Small intestine (tissue), 7 donors: ENCODE measurements around the gene SLA2. TPM values are rescaled to one million over a fixed set of nuclear protein-coding genes. Genes with fewer than 3 reads are reported as not detected.

Experiments used
- DNase-seq, 2 donors: peaks; one replicate each; pipeline versions ENCODE4 v3.0.0 to v3.0.0-alpha.2; 2013
- FAIRE-seq: peaks from 2 replicates; lab custom pipeline; 2012; peaks lifted over from hg19 to GRCh38; lab: Jason Lieb, UNC
- H3K27ac ChIP-seq, 3 donors: one replicate each; pipeline ENCODE4 v1.5.1; 2013; ENCODE audit warnings: low read length in 2 of 3, mild to moderate bottlenecking in 2 of 3, control low read depth in 1 of 3, inconsistent platforms in 1 of 3, low read depth in 1 of 3, moderate library complexity in 1 of 3
- H3K27me3 ChIP-seq, 3 donors: one replicate each; pipeline ENCODE4 v1.6.1; 2013; ENCODE audit warnings: low read length in 3 of 3, inconsistent platforms in 1 of 3; ENCODE audit not compliant: control insufficient read depth in 3 of 3, insufficient read depth in 3 of 3
- H3K36me3 ChIP-seq, 3 donors: one replicate each; pipeline ENCODE4 v1.6.1; 2013; ENCODE audit warnings: low read length in 3 of 3, inconsistent platforms in 1 of 3, low read depth in 1 of 3, mild to moderate bottlenecking in 1 of 3, moderate library complexity in 1 of 3; ENCODE audit not compliant: control insufficient read depth in 3 of 3, insufficient read depth in 2 of 3
- H3K4me1 ChIP-seq, 3 donors: one replicate each; pipeline ENCODE4 v1.6.1; 2013; ENCODE audit warnings: low read length in 2 of 3, inconsistent platforms in 1 of 3, low read depth in 1 of 3, mild to moderate bottlenecking in 1 of 3, moderate library complexity in 1 of 3; ENCODE audit not compliant: control insufficient read depth in 3 of 3, insufficient read depth in 2 of 3
- H3K4me3 ChIP-seq, 3 donors: one replicate each; pipeline ENCODE4 v1.5.1; 2013; ENCODE audit warnings: low read length in 3 of 3, control low read depth in 1 of 3, inconsistent platforms in 1 of 3, low read depth in 1 of 3, mild to moderate bottlenecking in 1 of 3, moderate library complexity in 1 of 3
- H3K9me3 ChIP-seq, 2 donors: one replicate each; pipeline ENCODE4 v1.6.1; 2013; ENCODE audit warnings: low read depth in 1 of 2, low read length in 1 of 2; ENCODE audit not compliant: control insufficient read depth in 2 of 2, insufficient read depth in 1 of 2
- WGBS, 3 donors: extraction: QIAGEN DNeasy Blood & Tissue Kit; methylation state at CpG; one replicate each; pipeline ENCODE4 v1.1.7; 2013; 5-methylcytosine and 5-hydroxymethylcytosine counted together
- polyA plus RNA-seq, 4 donors: library from polyadenylated mRNA; stranded (reverse) in 3 of 4; unstranded in 1 of 4; fragments of 200-250 nt in 3 of 4; fragments of 120-200 nt in 1 of 4; gene quantifications; one replicate each; pipeline versions ENCODE4 v1.2.1 to v1.2.3, GENCODE V29; 2013
- donor health status: healthy with polysubstance abuse.
- donor health status: control.
- donor health status: control.
- donor health status: Bipolar disorder and iron deficiency.
- donor health status: healthy.

Gene SLA2
- polyA plus RNA-seq, 4 donors: 0.49 to 3.8 (median 1.4) TPM

GRCh38 chr20:36656733-36657132, 10.7 kb upstream of the SLA2 start:
- Histone ChIP-seq H3K4me1 (no peaks in the 10 kb centered on the region), H3K9me3 (no peaks in the 10 kb centered on the region), H3K36me3 (peaks cover 5 to 17% (median 7%) of the 10 kb centered on the region in 3 donors), H3K27ac (no peak overlapping the region), H3K27me3 (no peaks in the 10 kb centered on the region), H3K4me3 (no peak overlapping the region)
- DNase-seq: no peak
- no peak for FAIRE-seq
- 81 to 87% (median 86%) methylated on average over 4 of the region's 4 CpGs for WGBS, 3 donors

- H3K36me3 ChIP-seq: peaks cover 0 to 15% (median 7%) of the 10 kb centered on the region in 3 donors
- H3K27me3 ChIP-seq: no peaks in the 10 kb centered on the region
- H3K27ac ChIP-seq: no peak overlapping the region
- FAIRE-seq (no peak), DNase-seq (no peak)
- H3K4me1 ChIP-seq: no peaks in the 10 kb centered on the region
- H3K4me3 ChIP-seq: no peak overlapping the region
- WGBS, 3 donors: 97 to 100% (median 97%) methylated on average over 3 of the region's 3 CpGs
- no peaks in the 10 kb centered on the region for H3K9me3 ChIP-seq
These were observed 9.0 kb upstream of the SLA2 start for GRCh38 chr20:36655004-36655403.

DNA sequence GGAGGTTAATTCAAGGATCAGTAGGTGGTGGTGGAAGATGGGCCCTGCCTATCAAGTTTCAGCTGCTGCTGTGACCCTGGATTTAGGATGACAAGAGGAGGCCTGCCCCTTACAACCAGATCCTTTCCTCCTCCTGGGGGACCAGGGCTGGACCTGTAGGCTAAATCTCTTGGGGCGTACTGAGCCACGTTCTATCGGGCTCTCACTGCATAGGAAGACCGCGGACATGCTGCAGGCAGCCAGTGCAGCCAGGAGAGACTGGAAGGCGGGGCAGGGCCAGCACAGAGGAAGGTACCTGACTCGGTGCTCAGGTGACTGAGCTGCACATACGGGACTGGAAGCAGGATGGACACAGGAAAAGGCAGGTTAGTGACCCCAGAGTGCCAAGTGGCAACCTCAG, 8.5 kb upstream of the SLA2 start:
- 93 to 97% (median 95%) methylated on average over 8 of the region's 8 CpGs for WGBS, 3 donors
- H3K27ac ChIP-seq: no peak overlapping the region
- no peaks in the 10 kb centered on the region for H3K4me1 ChIP-seq
- H3K9me3 ChIP-seq: no peaks in the 10 kb centered on the region
- no peaks in the 10 kb centered on the region for H3K27me3 ChIP-seq
- H3K4me3 ChIP-seq: no peak overlapping the region
- no peak for DNase-seq
- no peak for FAIRE-seq
- peaks cover 0 to 15% (median 7%) of the 10 kb centered on the region in 3 donors for H3K36me3 ChIP-seq

DNA sequence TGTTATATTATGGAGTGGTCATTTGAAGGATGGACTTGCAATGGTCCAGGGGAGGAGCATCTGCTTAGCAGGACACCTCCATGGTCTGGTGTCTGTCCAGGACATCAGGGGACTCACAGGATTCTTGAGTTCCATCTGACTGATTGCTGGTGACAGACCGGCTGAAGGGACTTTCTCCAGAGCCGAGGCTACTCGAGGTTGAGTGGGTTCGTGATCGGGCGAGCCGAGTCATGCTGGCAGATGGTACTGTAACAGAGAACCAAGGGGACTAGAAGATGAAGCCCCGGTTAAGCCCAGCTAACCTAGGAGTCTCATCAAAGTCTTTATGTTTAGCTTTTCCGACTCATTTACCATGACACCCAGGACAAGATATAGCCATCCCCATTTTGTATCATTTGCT, 7.5 kb upstream of the SLA2 start:
- H3K36me3 ChIP-seq: peaks cover 0 to 10% (median 7%) of the 10 kb centered on the region in 3 donors
- H3K9me3 ChIP-seq: no peaks in the 10 kb centered on the region
- DNase-seq (no peak), FAIRE-seq (no peak)
- no peak overlapping the region for H3K27ac ChIP-seq
- no peaks in the 10 kb centered on the region for H3K4me1 ChIP-seq
- no peak overlapping the region for H3K4me3 ChIP-seq
- WGBS, 3 donors: 90 to 93% (median 92%) methylated on average over 9 of the region's 9 CpGs
- H3K27me3 ChIP-seq: no peaks in the 10 kb centered on the region

DNA sequence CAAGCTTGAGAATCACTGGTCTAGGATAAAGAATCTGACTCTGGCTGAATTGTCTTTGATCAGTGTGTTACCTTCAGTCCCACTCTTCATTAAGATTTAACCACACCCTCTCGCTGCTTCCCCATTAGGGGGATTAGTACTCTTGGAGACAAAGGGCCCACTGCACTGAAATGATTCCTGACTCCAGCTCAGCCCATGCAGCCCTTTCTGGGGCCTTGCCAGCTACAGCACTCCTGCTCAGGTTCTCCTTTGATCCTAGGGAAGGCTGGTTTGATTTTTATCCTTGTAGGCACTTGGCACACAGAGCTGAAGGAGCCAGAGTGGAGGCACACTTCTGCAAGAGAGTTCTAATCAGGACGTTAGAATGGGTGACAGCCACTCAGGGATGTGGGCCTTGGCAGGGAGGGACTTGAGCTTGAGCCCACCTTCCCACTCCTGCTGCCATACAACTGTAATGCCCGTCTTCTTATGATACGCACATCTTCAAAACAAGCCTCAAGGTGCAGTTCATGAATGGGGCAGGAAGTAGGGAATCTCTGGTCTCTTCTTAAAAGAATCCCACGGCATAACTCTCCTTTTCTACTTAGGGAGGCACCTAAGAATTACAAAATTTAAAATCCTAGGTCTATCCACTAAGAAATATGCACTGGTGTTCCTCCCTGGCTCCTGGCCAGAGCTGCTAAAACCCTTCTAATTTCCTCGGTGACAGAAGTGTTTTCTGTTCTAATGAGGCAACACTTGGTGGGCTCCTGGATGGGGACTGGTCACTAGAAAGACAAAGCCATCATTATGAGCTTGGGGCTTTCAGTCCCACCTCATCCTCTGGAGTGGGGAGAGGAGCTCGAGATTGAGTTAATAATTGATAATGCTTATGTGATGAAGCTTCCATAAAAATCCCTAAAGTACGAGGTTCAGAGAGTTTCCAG, 1.5 kb upstream of the SLA2 start:
- Histone ChIP-seq H3K27ac (no peak overlapping the region), H3K36me3 (no peaks in the 10 kb centered on the region), H3K9me3 (no peaks in the 10 kb centered on the region), H3K4me3 (no peak overlapping the region), H3K27me3 (no peaks in the 10 kb centered on the region), H3K4me1 (peaks cover 0 to 2% (median 0%) of the 10 kb centered on the region in 3 donors)
- FAIRE-seq (no peak), DNase-seq (peak in 1 of 2 donors; percentile 18)
- WGBS, 3 donors: 28 to 57% (median 45%) methylated on average over 8 of the region's 8 CpGs

- Histone ChIP-seq H3K4me3 (no peak overlapping the region), H3K36me3 (no peaks in the 10 kb centered on the region), H3K9me3 (no peaks in the 10 kb centered on the region), H3K4me1 (peaks cover 0 to 2% (median 0%) of the 10 kb centered on the region in 3 donors), H3K27ac (no peak overlapping the region), H3K27me3 (no peaks in the 10 kb centered on the region)
- 94 to 97% (median 96%) methylated on average over 3 of the region's 3 CpGs for WGBS, 3 donors
- no peak for DNase-seq
- no peak for FAIRE-seq
These were observed 682 bp upstream of the SLA2 start for GRCh38 chr20:36646678-36647077.

DNA sequence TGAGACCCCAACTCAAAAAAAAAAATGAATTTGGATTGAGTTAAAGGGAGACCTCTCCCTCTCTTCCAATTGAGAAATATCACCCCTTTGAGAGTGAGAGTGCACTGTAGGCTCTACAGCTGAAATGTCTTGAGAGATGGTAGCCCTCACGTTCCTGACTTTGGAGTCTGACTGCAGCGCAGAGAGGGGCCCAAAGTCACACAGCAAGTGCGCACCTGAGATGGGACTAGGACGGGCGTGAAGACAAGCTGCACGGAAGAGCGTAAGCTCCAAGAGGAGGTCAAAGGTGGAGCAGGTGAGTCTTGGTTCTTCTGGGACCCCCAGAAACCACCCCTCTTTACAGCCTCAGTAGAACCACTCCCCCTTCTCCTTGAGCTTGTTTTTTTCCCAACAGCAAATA, 643 bp downstream of the SLA2 start:
- FAIRE-seq (no peak), DNase-seq (no peak)
- Histone ChIP-seq H3K9me3 (no peaks in the 10 kb centered on the region), H3K27me3 (no peaks in the 10 kb centered on the region), H3K4me3 (peak overlapping the region in 1 of 3 donors; percentile 50), H3K27ac (peak overlapping the region in 2 of 3 donors; percentile 69 to 71), H3K4me1 (peaks cover 0 to 2% (median 0%) of the 10 kb centered on the region in 3 donors), H3K36me3 (no peaks in the 10 kb centered on the region)
- 69 to 89% (median 76%) methylated on average over 7 of the region's 7 CpGs for WGBS, 3 donors

- peaks cover 0 to 2% (median 0%) of the 10 kb centered on the region in 3 donors for H3K4me1 ChIP-seq
- H3K27me3 ChIP-seq: no peaks in the 10 kb centered on the region
- H3K9me3 ChIP-seq: no peaks in the 10 kb centered on the region
- H3K4me3 ChIP-seq: peak overlapping the region in 1 of 3 donors; percentile 50
- 73 to 76% (median 76%) methylated on average over 7 of the region's 7 CpGs for WGBS, 3 donors
- DNase-seq: no peak
- H3K36me3 ChIP-seq: no peaks in the 10 kb centered on the region
- H3K27ac ChIP-seq: peak overlapping the region in 2 of 3 donors; percentile 14 to 70
- no peak for FAIRE-seq
These were observed 1.3 kb downstream of the SLA2 start for GRCh38 chr20:36644706-36645095.
